GM12878 (cell line): ENCODE data around the gene SNX33. TPM values are rescaled to one million over a fixed set of nuclear protein-coding genes. Genes with fewer than 3 reads are reported as not detected.
A peak's percentile ranks its signal among the peaks of the same experiment; 100 is the strongest.

Source experiments
- CEBPB ChIP-seq, 2 experiments: fragments of 150-350 bp in 1 of 2; IDR thresholded peaks; 2 replicates each; pipeline ENCODE4 v1.6.1; 2012 to 2014; ENCODE audit warnings: low read depth in 2 of 2, low read length in 2 of 2, borderline replicate concordance in 1 of 2, inconsistent platforms in 1 of 2
- EP300 ChIP-seq, 2 experiments: fragments of 150-350 bp in 1 of 2; IDR thresholded peaks; 2 replicates each; pipeline ENCODE4 v1.6.1; 2011 to 2012; ENCODE audit warnings: low read depth in 2 of 2, low read length in 2 of 2, borderline replicate concordance in 1 of 2, improper control_type of control experiment in 1 of 2, inconsistent platforms in 1 of 2; ENCODE audit not compliant: control insufficient read depth in 1 of 2
- NFYB ChIP-seq: IDR thresholded peaks from 2 replicates; pipeline ENCODE4 v1.6.1; 2011; ENCODE audit warnings: low read depth, mild to moderate bottlenecking, low read length, improper control_type of control experiment, moderate library complexity; ENCODE audit not compliant: insufficient read depth
- PAX5 ChIP-seq: IDR thresholded peaks from 2 replicates; pipeline ENCODE4 v1.6.1; 2011; ENCODE audit warnings: low read depth, low read length, borderline replicate concordance
- POU2F2 ChIP-seq: IDR thresholded peaks from 3 replicates; pipeline ENCODE4 v1.6.1; 2011; ENCODE audit warnings: low read depth, mild to moderate bottlenecking, low read length, borderline replicate concordance
- STAT3 ChIP-seq: IDR thresholded peaks from 2 replicates; pipeline ENCODE4 v1.6.1; 2011; ENCODE audit warnings: low read depth, low read length, improper control_type of control experiment
- SUPT20H ChIP-seq: IDR thresholded peaks from 2 replicates; pipeline ENCODE4 v1.6.1; 2011; ENCODE audit warnings: low read depth, mild to moderate bottlenecking, low read length, moderate library complexity, borderline replicate concordance; ENCODE audit not compliant: control insufficient read depth
- SUZ12 ChIP-seq: fragments of 200-600 bp; sonication (generic); IDR thresholded peaks from one replicate; pipeline ENCODE4 v1.6.1; 2018; ENCODE audit warnings: antibody characterized with exemption, mild to moderate bottlenecking; ENCODE audit not compliant: unreplicated experiment
- ZNF274 ChIP-seq: IDR thresholded peaks from one replicate; pipeline ENCODE4 v1.8.0; 2011; ENCODE audit not compliant: insufficient read length, insufficient read depth
- polyA plus RNA-seq, 11 experiments: library from polyadenylated mRNA; depleted of rRNA in 4 of 11; unstranded in 6 of 11; stranded (reverse) in 5 of 11; fragments of >200 nt; fragmentation: Nextera tagmentation in 4 of 11; fragmentation: Illumina TruSeq in 1 of 11; extraction: Ambion mirVana in 4 of 11; extraction: Trizol in 1 of 11; gene quantifications; 1 replicate in 1 of 11; 2 replicates in 10 of 11; pipeline versions ENCODE4 v1.2.1 to v1.2.3, GENCODE V29; 2011 to 2016; ENCODE audit warnings: inconsistent platforms in 2 of 11, missing spikeins in 2 of 11, low read depth in 1 of 11
- total RNA-seq, 4 experiments: library from RNA; depleted of rRNA in 3 of 4; stranded (reverse); fragments of >200 nt in 3 of 4; fragmentation: Illumina TruSeq in 1 of 4; extraction: Trizol in 1 of 4; gene quantifications; 2 replicates each; pipeline versions ENCODE4 v1.2.1 to v1.2.3, GENCODE V29; 2013 to 2021
- TF ChIP-seq, protein P1 (sequence below): IDR thresholded peaks from 2 replicates; pipeline ENCODE4 v1.6.1; 2011; ENCODE audit warnings: borderline replicate concordance, low read depth, mild to moderate bottlenecking, moderate library complexity, low read length; ENCODE audit not compliant: insufficient read depth, poor library complexity, severe bottlenecking
- TF ChIP-seq, protein P2 (sequence below): IDR thresholded peaks from 2 replicates; pipeline ENCODE4 v1.6.1; 2012; ENCODE audit warnings: low read depth, low read length, improper control_type of control experiment
- TF ChIP-seq, protein P3 (sequence below): fragments of 450-650 bp; IDR thresholded peaks from 2 replicates; pipeline ENCODE4 v1.6.1; 2016; ENCODE audit warnings: mild to moderate bottlenecking, moderate library complexity, borderline replicate concordance
- TF ChIP-seq, protein P4 (sequence below), 3 experiments: IDR thresholded peaks in 2 of 3; conservative IDR thresholded peaks in 1 of 3; 2 replicates each; pipeline ENCODE4 v1.5.1; 2011; ENCODE audit warnings: low read depth in 3 of 3, low read length in 3 of 3, mild to moderate bottlenecking in 3 of 3, control low read depth in 2 of 3, moderate library complexity in 2 of 3, inconsistent platforms in 1 of 3, mixed read lengths in 1 of 3; ENCODE audit not compliant: control insufficient read depth in 2 of 3, insufficient read depth in 1 of 3; ENCODE audit errors: extremely low read depth in 1 of 3
- TF ChIP-seq, protein P5 (sequence below): fragments of 450-650 bp; IDR thresholded peaks from 2 replicates; pipeline ENCODE4 v1.6.1; 2017; ENCODE audit warnings: antibody characterized with exemption, mild to moderate bottlenecking, moderate library complexity

SNX33 gene
- total and polyA plus RNA-seq, 10 of the 15 experiments (the other 5 are each of a cell fraction or from before 2014, with no cell fraction given), result 0.13 to 1.9 (median 0.55) TPM

DNA sequence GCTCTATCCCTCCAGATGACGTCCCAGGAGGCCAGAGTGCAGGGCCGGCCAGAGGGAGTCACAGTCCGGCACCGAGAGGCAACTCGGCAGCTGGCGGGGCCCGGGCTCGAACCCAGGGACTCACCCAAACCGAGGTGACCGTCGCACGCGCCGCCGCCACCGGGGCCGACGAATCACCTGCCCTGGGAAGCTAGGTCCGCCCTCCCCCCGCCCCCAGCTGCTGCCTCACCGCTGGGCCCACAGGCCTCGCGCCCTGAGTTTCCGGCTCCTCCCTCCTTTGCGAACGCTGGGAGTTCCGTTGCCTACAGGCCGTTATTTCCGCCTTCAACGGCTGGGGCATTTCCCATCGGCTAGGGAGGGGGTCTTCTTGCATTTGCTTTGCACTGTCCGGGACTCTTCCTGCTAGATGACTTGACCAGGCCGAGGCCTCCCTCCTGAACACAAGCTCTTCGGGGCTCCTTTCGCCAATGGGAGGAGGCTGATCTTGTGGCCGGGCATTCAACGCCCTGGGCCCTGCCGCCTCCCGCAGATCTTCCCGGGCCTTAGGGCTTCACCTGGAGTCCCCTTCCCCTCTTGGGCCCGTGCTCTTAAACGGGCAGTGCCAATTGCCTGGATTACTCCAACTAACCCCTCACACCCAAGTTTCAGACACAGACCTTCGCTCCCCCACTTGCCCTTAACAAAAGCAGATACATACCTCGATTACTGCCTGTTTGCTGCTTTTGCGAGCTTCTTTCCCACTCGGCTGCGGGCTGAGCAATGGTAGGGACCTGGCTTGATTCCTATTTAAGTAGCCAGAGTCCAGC, 22.0 kb upstream of the SNX33 start, which contains the start of gene SNUPN (continued):
- TF ChIP-seq CEBPB (IDR thresholded peaks at IDR 0.05; ENCODE audit: borderline replicate concordance in 1 of 2, low read depth in 2 of 2, low read length in 2 of 2), result no peak
- TF ChIP-seq POU2F2, result peak; percentile 62; the same call in 1 of the 3 replicates
- 0 out of 4 replicates have a peak, but pooled peaks of 1 of the 2 experiments have one; percentile 37 for TF ChIP-seq EP300 (IDR thresholded peaks at IDR 0.05; ENCODE audit: borderline replicate concordance in 1 of 2, control insufficient read depth in 1 of 2, low read depth in 2 of 2, low read length in 2 of 2)
- no peak for TF ChIP-seq SUPT20H
- TF ChIP-seq, protein P1, sequence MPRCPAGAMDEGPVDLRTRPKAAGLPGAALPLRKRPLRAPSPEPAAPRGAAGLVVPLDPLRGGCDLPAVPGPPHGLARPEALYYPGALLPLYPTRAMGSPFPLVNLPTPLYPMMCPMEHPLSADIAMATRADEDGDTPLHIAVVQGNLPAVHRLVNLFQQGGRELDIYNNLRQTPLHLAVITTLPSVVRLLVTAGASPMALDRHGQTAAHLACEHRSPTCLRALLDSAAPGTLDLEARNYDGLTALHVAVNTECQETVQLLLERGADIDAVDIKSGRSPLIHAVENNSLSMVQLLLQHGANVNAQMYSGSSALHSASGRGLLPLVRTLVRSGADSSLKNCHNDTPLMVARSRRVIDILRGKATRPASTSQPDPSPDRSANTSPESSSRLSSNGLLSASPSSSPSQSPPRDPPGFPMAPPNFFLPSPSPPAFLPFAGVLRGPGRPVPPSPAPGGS, result no peak
- no peak for TF ChIP-seq PAX5
- TF ChIP-seq NFYB, result peak; percentile 66; the same call in 1 of the 2 replicates
- TF ChIP-seq, protein P2, sequence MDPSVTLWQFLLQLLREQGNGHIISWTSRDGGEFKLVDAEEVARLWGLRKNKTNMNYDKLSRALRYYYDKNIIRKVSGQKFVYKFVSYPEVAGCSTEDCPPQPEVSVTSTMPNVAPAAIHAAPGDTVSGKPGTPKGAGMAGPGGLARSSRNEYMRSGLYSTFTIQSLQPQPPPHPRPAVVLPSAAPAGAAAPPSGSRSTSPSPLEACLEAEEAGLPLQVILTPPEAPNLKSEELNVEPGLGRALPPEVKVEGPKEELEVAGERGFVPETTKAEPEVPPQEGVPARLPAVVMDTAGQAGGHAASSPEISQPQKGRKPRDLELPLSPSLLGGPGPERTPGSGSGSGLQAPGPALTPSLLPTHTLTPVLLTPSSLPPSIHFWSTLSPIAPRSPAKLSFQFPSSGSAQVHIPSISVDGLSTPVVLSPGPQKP, result peak; percentile 88
- TF ChIP-seq, protein P3, sequence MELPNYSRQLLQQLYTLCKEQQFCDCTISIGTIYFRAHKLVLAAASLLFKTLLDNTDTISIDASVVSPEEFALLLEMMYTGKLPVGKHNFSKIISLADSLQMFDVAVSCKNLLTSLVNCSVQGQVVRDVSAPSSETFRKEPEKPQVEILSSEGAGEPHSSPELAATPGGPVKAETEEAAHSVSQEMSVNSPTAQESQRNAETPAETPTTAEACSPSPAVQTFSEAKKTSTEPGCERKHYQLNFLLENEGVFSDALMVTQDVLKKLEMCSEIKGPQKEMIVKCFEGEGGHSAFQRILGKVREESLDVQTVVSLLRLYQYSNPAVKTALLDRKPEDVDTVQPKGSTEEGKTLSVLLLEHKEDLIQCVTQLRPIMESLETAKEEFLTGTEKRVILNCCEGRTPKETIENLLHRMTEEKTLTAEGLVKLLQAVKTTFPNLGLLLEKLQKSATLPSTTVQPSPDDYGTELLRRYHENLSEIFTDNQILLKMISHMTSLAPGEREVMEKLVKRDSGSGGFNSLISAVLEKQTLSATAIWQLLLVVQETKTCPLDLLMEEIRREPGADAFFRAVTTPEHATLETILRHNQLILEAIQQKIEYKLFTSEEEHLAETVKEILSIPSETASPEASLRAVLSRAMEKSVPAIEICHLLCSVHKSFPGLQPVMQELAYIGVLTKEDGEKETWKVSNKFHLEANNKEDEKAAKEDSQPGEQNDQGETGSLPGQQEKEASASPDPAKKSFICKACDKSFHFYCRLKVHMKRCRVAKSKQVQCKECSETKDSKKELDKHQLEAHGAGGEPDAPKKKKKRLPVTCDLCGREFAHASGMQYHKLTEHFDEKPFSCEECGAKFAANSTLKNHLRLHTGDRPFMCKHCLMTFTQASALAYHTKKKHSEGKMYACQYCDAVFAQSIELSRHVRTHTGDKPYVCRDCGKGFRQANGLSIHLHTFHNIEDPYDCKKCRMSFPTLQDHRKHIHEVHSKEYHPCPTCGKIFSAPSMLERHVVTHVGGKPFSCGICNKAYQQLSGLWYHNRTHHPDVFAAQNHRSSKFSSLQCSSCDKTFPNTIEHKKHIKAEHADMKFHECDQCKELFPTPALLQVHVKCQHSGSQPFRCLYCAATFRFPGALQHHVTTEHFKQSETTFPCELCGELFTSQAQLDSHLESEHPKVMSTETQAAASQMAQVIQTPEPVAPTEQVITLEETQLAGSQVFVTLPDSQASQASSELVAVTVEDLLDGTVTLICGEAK, result peak; percentile 79; the same call in 1 of the 2 replicates
- TF ChIP-seq, protein P4, sequence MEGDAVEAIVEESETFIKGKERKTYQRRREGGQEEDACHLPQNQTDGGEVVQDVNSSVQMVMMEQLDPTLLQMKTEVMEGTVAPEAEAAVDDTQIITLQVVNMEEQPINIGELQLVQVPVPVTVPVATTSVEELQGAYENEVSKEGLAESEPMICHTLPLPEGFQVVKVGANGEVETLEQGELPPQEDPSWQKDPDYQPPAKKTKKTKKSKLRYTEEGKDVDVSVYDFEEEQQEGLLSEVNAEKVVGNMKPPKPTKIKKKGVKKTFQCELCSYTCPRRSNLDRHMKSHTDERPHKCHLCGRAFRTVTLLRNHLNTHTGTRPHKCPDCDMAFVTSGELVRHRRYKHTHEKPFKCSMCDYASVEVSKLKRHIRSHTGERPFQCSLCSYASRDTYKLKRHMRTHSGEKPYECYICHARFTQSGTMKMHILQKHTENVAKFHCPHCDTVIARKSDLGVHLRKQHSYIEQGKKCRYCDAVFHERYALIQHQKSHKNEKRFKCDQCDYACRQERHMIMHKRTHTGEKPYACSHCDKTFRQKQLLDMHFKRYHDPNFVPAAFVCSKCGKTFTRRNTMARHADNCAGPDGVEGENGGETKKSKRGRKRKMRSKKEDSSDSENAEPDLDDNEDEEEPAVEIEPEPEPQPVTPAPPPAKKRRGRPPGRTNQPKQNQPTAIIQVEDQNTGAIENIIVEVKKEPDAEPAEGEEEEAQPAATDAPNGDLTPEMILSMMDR (IDR thresholded peaks at IDR 0.05 in 2 of 3, conservative IDR thresholded peaks at IDR 0.05 in 1 of 3; ENCODE audit: control insufficient read depth in 2 of 3, extremely low read depth in 1 of 3, insufficient read depth in 1 of 3, low read depth in 3 of 3, low read length in 3 of 3), result no peak
- TF ChIP-seq SUZ12, result no peak
- TF ChIP-seq, protein P5, sequence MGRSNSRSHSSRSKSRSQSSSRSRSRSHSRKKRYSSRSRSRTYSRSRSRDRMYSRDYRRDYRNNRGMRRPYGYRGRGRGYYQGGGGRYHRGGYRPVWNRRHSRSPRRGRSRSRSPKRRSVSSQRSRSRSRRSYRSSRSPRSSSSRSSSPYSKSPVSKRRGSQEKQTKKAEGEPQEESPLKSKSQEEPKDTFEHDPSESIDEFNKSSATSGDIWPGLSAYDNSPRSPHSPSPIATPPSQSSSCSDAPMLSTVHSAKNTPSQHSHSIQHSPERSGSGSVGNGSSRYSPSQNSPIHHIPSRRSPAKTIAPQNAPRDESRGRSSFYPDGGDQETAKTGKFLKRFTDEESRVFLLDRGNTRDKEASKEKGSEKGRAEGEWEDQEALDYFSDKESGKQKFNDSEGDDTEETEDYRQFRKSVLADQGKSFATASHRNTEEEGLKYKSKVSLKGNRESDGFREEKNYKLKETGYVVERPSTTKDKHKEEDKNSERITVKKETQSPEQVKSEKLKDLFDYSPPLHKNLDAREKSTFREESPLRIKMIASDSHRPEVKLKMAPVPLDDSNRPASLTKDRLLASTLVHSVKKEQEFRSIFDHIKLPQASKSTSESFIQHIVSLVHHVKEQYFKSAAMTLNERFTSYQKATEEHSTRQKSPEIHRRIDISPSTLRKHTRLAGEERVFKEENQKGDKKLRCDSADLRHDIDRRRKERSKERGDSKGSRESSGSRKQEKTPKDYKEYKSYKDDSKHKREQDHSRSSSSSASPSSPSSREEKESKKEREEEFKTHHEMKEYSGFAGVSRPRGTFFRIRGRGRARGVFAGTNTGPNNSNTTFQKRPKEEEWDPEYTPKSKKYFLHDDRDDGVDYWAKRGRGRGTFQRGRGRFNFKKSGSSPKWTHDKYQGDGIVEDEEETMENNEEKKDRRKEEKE, result no peak
- TF ChIP-seq ZNF274, result no peak
- no peak for TF ChIP-seq STAT3
